NCI-H1048 (cell line): ENCODE results near the gene SEMA3A.

Source experiments
- DNase-seq: peaks from one replicate; lab custom pipeline; 2025; lab: John Stamatoyannopoulos, UW

The SEMA3A gene

GRCh38 chr7:84195295-84196060, 889 bp upstream of the SEMA3A start:
- DNase-seq, result no peak

GRCh38 chr7:84193747-84194146, 842 bp downstream of the SEMA3A start:
- DNase-seq, result no peak

- no peak for DNase-seq
Observed at GRCh38 chr7:84191842-84192241, 2.7 kb downstream of the SEMA3A start.

GRCh38 chr7:84191261-84191660, 3.3 kb downstream of the SEMA3A start:
- DNase-seq, result no peak

GRCh38 chr7:84190016-84190705, 4.4 kb downstream of the SEMA3A start:
- DNase-seq, result no peak

GRCh38 chr7:84188786-84189405, 5.7 kb downstream of the SEMA3A start:
- no peak for DNase-seq

- DNase-seq, result no peak
Observed at GRCh38 chr7:84187813-84188510, 6.6 kb downstream of the SEMA3A start.

- no peak for DNase-seq
Observed at GRCh38 chr7:84187087-84187805, 7.3 kb downstream of the SEMA3A start.

GRCh38 chr7:84183741-84184140, 10.8 kb downstream of the SEMA3A start:
- DNase-seq, result no peak

- DNase-seq, result no peak
Observed at GRCh38 chr7:84182301-84182700, 12.3 kb downstream of the SEMA3A start.

GRCh38 chr7:84181628-84182027, 13.0 kb downstream of the SEMA3A start:
- no peak for DNase-seq

GRCh38 chr7:84177758-84178412, 16.7 kb downstream of the SEMA3A start:
- no peak for DNase-seq

GRCh38 chr7:84176716-84177115, 17.9 kb downstream of the SEMA3A start:
- DNase-seq, result no peak

- DNase-seq, result no peak
Observed at GRCh38 chr7:84175461-84175860, 19.1 kb downstream of the SEMA3A start.

GRCh38 chr7:84170646-84171045, 23.9 kb downstream of the SEMA3A start:
- no peak for DNase-seq

- DNase-seq, result no peak
Observed at GRCh38 chr7:84162584-84162983, 32.0 kb downstream of the SEMA3A start.

- DNase-seq, result no peak
Observed at GRCh38 chr7:84162125-84162524, 32.5 kb downstream of the SEMA3A start.

- DNase-seq, result no peak
Observed at GRCh38 chr7:84161398-84161797, 33.2 kb downstream of the SEMA3A start.

GRCh38 chr7:84159435-84159834, 35.2 kb downstream of the SEMA3A start:
- DNase-seq, result no peak

GRCh38 chr7:84157171-84157570, 37.4 kb downstream of the SEMA3A start:
- DNase-seq, result no peak
